Measurements from ENCODE around the gene INSRR.

Gene INSRR

GRCh38 chr1:156848461-156849150, 10.3 kb downstream of the INSRR start:
- no peak for DNase-seq

- no peak for DNase-seq
Measured at GRCh38 chr1:156847591-156848460, 11.1 kb downstream of the INSRR start.

- no peak for DNase-seq
Measured at GRCh38 chr1:156846643-156847042, 12.3 kb downstream of the INSRR start.

GRCh38 chr1:156845953-156846545, 12.9 kb downstream of the INSRR start:
- DNase-seq: no peak

GRCh38 chr1:156845055-156845952, 13.6 kb downstream of the INSRR start:
- no peak for DNase-seq

GRCh38 chr1:156844638-156845037, 14.3 kb downstream of the INSRR start:
- no peak for DNase-seq

- no peak for DNase-seq
Measured at GRCh38 chr1:156844102-156844501, 14.8 kb downstream of the INSRR start.

GRCh38 chr1:156842618-156843300, 16.2 kb downstream of the INSRR start:
- no peak for DNase-seq

- DNase-seq: no peak
Measured at GRCh38 chr1:156841295-156841855, 17.5 kb downstream of the INSRR start.

- no peak for DNase-seq
Measured at GRCh38 chr1:156840898-156841279, 18.0 kb downstream of the INSRR start.

- DNase-seq: no peak
Measured at GRCh38 chr1:156840186-156840897, 18.6 kb downstream of the INSRR start.

GRCh38 chr1:156839426-156840109, 19.3 kb downstream of the INSRR start:
- no peak for DNase-seq

- no peak for DNase-seq
Measured at GRCh38 chr1:156838972-156839371, 19.9 kb downstream of the INSRR start.

- no peak for DNase-seq
Measured at GRCh38 chr1:156836892-156837291, 22.0 kb downstream of the INSRR start.

- no peak for DNase-seq
Measured at GRCh38 chr1:156836041-156836654, 22.8 kb downstream of the INSRR start.

GRCh38 chr1:156834322-156834721, 24.6 kb downstream of the INSRR start:
- no peak for DNase-seq

GRCh38 chr1:156833603-156834002, 25.3 kb downstream of the INSRR start:
- no peak for DNase-seq

- no peak for DNase-seq
Measured at GRCh38 chr1:156832434-156832833, 26.5 kb downstream of the INSRR start.

- DNase-seq: no peak
Measured at GRCh38 chr1:156828400-156829124, 30.4 kb downstream of the INSRR start.
